Globus pallidus (tissue), 1 donor: ENCODE data around the gene ANKRD34B.
A peak's percentile ranks its signal among the peaks of the same experiment; 100 is the strongest.
"Not testable (repeated sequence)": the region's sequence is repeated elsewhere in the genome, so short reads cannot be mapped to it uniquely, and the experiment has no call there.

ENCODE experiments used
- DNase-seq: peaks from one replicate; pipeline ENCODE4 v3.0.0-alpha.2; 2015; ENCODE audit warnings: low spot score

Gene ANKRD34B

GRCh38 chr5:80569961-80570786, at the start of gene ANKRD34B:
Gene ANKRD34B, minus strand, starts transcription at chr5:80570280. Its CDS starts 10,261 bp downstream, at chr5:80560019.
- DNase-seq, result no peak

- DNase-seq, result no peak
Measured at GRCh38 chr5:80619086-80619485, 49.0 kb upstream of the ANKRD34B start.

- no peak for DNase-seq
Measured at GRCh38 chr5:80618438-80618837, 48.4 kb upstream of the ANKRD34B start.

GRCh38 chr5:80615266-80615914, 45.3 kb upstream of the ANKRD34B start:
- DNase-seq, result peak; percentile 7

- no peak for DNase-seq
Measured at GRCh38 chr5:80609692-80610091, 39.6 kb upstream of the ANKRD34B start.

GRCh38 chr5:80608731-80609130, 38.7 kb upstream of the ANKRD34B start:
- DNase-seq, result no peak

- no peak for DNase-seq
Measured at GRCh38 chr5:80607832-80608231, 37.8 kb upstream of the ANKRD34B start.

GRCh38 chr5:80607343-80607742, 37.3 kb upstream of the ANKRD34B start:
- DNase-seq, result no peak

GRCh38 chr5:80600943-80601693, 31.0 kb upstream of the ANKRD34B start:
- no peak for DNase-seq

GRCh38 chr5:80597500-80597899, 27.4 kb upstream of the ANKRD34B start:
- DNase-seq, result no peak

- no peak for DNase-seq
Measured at GRCh38 chr5:80594810-80595209, 24.7 kb upstream of the ANKRD34B start.

GRCh38 chr5:80592761-80593160, 22.7 kb upstream of the ANKRD34B start:
- DNase-seq, result no peak

GRCh38 chr5:80592105-80592504, 22.0 kb upstream of the ANKRD34B start:
- DNase-seq, result no peak

GRCh38 chr5:80591352-80591751, 21.3 kb upstream of the ANKRD34B start:
- no peak for DNase-seq

- DNase-seq, result no peak
Measured at GRCh38 chr5:80590766-80591165, 20.7 kb upstream of the ANKRD34B start.

- no peak for DNase-seq
Measured at GRCh38 chr5:80588858-80589540, 18.9 kb upstream of the ANKRD34B start.

GRCh38 chr5:80584770-80585169, 14.7 kb upstream of the ANKRD34B start:
- no peak for DNase-seq

- not testable (repeated sequence) for DNase-seq
Measured at GRCh38 chr5:80580291-80580690, 10.2 kb upstream of the ANKRD34B start.

- no peak for DNase-seq
Measured at GRCh38 chr5:80579050-80579449, 9.0 kb upstream of the ANKRD34B start.

GRCh38 chr5:80577707-80578106, 7.6 kb upstream of the ANKRD34B start:
- no peak for DNase-seq

GRCh38 chr5:80576383-80576782, 6.3 kb upstream of the ANKRD34B start:
- no peak for DNase-seq

- no peak for DNase-seq
Measured at GRCh38 chr5:80573062-80573461, 3.0 kb upstream of the ANKRD34B start.
